ENCODE data around the gene FUT2.

GRCh38 chr19:48671446-48671995 is 24.2 kb upstream of the FUT2 start:
- TF ChIP-seq EZH2phosphoT487 (IDR thresholded peaks at IDR 0.05; ENCODE audit: insufficient read depth, low read depth) (no peak), EZH2 (IDR thresholded peaks at IDR 0.05; ENCODE audit: insufficient read depth, poor library complexity, severe bottlenecking) (no peak)
